Smooth muscle cell (in vitro differentiated cells): ENCODE results near the gene COL1A1. TPM values are rescaled to one million over a fixed set of nuclear protein-coding genes. Genes with fewer than 3 reads are reported as not detected.

Source experiments
- DNase-seq: peaks from one replicate; lab custom pipeline; 2025; ENCODE audit not compliant: unreplicated experiment; lab: John Stamatoyannopoulos, UW
- H2AFZ ChIP-seq: fragments of 200-600 bp; sonication (generic); 2 replicates; pipeline ENCODE4 v1.6.0; 2016; ENCODE audit warnings: antibody characterized with exemption, low read depth, mild to moderate bottlenecking
- H3F3A ChIP-seq: fragments of 200-600 bp; sonication (generic); 2 replicates; pipeline ENCODE4 v1.6.0; 2017; ENCODE audit warnings: antibody characterized with exemption, low read depth
- H3K27ac ChIP-seq: fragments of 200-600 bp; sonication (generic); 2 replicates; pipeline ENCODE4 v1.5.1; 2016; ENCODE audit warnings: low read depth, mild to moderate bottlenecking
- H3K27me3 ChIP-seq: fragments of 200-600 bp; sonication (generic); 2 replicates; pipeline ENCODE4 v1.6.1; 2016; ENCODE audit warnings: low read depth, mild to moderate bottlenecking
- H3K36me3 ChIP-seq: fragments of 200-600 bp; sonication (generic); 2 replicates; pipeline ENCODE4 v1.5.1; 2016; ENCODE audit warnings: low read depth
- H3K4me1 ChIP-seq: fragments of 200-600 bp; sonication (generic); 2 replicates; pipeline ENCODE4 v1.5.1; 2016; ENCODE audit warnings: low read depth
- H3K4me2 ChIP-seq: fragments of 200-600 bp; sonication (generic); 2 replicates; pipeline ENCODE4 v1.6.0; 2016; ENCODE audit warnings: mild to moderate bottlenecking
- H3K4me3 ChIP-seq: fragments of 200-600 bp; sonication (generic); 2 replicates; pipeline ENCODE4 v1.5.1; 2016; ENCODE audit warnings: mild to moderate bottlenecking
- H3K79me2 ChIP-seq: fragments of 200-600 bp; sonication (generic); 2 replicates; pipeline ENCODE4 v1.6.0; 2016; ENCODE audit warnings: low read depth, mild to moderate bottlenecking
- H3K9ac ChIP-seq: fragments of 200-600 bp; sonication (generic); 2 replicates; pipeline ENCODE4 v1.6.0; 2016; ENCODE audit warnings: low read depth
- H3K9me3 ChIP-seq: fragments of 200-600 bp; sonication (generic); replicated peaks from 2 replicates; pipeline ENCODE4 v1.5.1; 2016; ENCODE audit warnings: low read depth
- H4K20me1 ChIP-seq: fragments of 200-600 bp; sonication (generic); 2 replicates; pipeline ENCODE4 v1.6.0; 2016; ENCODE audit warnings: low read depth
- CTCF ChIP-seq: fragments of 200-600 bp; sonication (generic); IDR thresholded peaks from 2 replicates; pipeline ENCODE4 v1.5.1; 2017; ENCODE audit warnings: borderline replicate concordance, mild to moderate bottlenecking, antibody characterized with exemption; ENCODE audit not compliant: insufficient read depth, poor library complexity, severe bottlenecking
- WGBS: methylation state at CpG from one replicate; pipeline ENCODE4 v1.1.7; 2016; ENCODE audit warnings: low lambda C conversion rate; 5-methylcytosine and 5-hydroxymethylcytosine counted together
- polyA plus RNA-seq: library from polyadenylated mRNA; unstranded; fragments of >200 nt; fragmentation: Nextera tagmentation; extraction: Ambion mirVana; gene quantifications from 2 replicates; pipeline ENCODE4 v1.2.1, GENCODE V29; 2016
- total RNA-seq: library from RNA; depleted of rRNA; stranded (reverse); fragments of >200 nt; gene quantifications from 2 replicates; pipeline ENCODE4 v1.2.3, GENCODE V29; 2014

The COL1A1 gene
- total and polyA plus RNA-seq, 2 experiments from 2014 or later = 4,141 to 25,649 TPM

GRCh38 chr17:50209133-50209471, 7.7 kb upstream of the COL1A1 start:
- 58% methylated on average over 6 of the region's 6 CpGs for WGBS
- Histone ChIP-seq H3K79me2 (no peaks in the 10 kb centered on the region), H3K9ac (peak overlapping the region; percentile 72), H3K4me3 (no peak overlapping the region), H3K9me3 (no peaks in the 10 kb centered on the region), H4K20me1 (no peaks in the 10 kb centered on the region), H3K27ac (peak overlapping the region; percentile 99), H3F3A (peaks cover 25% of the 10 kb centered on the region), H3K27me3 (no peaks in the 10 kb centered on the region), H3K36me3 (no peaks in the 10 kb centered on the region), H3K4me2 (peak overlapping the region; percentile 50), H2AFZ (no peak overlapping the region), H3K4me1 (peaks cover 68% of the 10 kb centered on the region)
- no peak for DNase-seq
- TF ChIP-seq CTCF = no peak

- Histone ChIP-seq H3K4me2 (peak overlapping the region; percentile 50), H3K36me3 (no peaks in the 10 kb centered on the region), H3K9ac (peak overlapping the region; percentile 72), H3K4me3 (no peak overlapping the region), H3K4me1 (peaks cover 68% of the 10 kb centered on the region), H4K20me1 (no peaks in the 10 kb centered on the region), H3K79me2 (no peaks in the 10 kb centered on the region), H3F3A (peaks cover 26% of the 10 kb centered on the region), H2AFZ (no peak overlapping the region), H3K9me3 (no peaks in the 10 kb centered on the region), H3K27me3 (no peaks in the 10 kb centered on the region), H3K27ac (peak overlapping the region; percentile 99)
- no peak for DNase-seq
- 22% methylated on average over 3 of the region's 3 CpGs for WGBS
- TF ChIP-seq CTCF = no peak
Measured at GRCh38 chr17:50208611-50209061, 7.2 kb upstream of the COL1A1 start.

GRCh38 chr17:50207792-50208567, 6.5 kb upstream of the COL1A1 start:
- Histone ChIP-seq H3K4me2 (peak overlapping the region; percentile 99), H3K27me3 (no peaks in the 10 kb centered on the region), H2AFZ (no peak overlapping the region), H3K27ac (peak overlapping the region; percentile 99), H3K4me1 (peaks cover 65% of the 10 kb centered on the region), H3K9ac (peak overlapping the region; percentile 72), H3K36me3 (no peaks in the 10 kb centered on the region), H3F3A (peaks cover 30% of the 10 kb centered on the region), H3K9me3 (no peaks in the 10 kb centered on the region), H3K4me3 (no peak overlapping the region), H3K79me2 (peaks cover 6% of the 10 kb centered on the region), H4K20me1 (no peaks in the 10 kb centered on the region)
- TF ChIP-seq CTCF = no peak
- DNase-seq = no peak
- 83% methylated on average over 8 of the region's 8 CpGs for WGBS

- DNase-seq = no peak
- Histone ChIP-seq H3K9me3 (no peaks in the 10 kb centered on the region), H3K9ac (no peak overlapping the region), H3K4me2 (peak overlapping the region; percentile 99), H3K27ac (peak overlapping the region; percentile 99), H3F3A (peaks cover 31% of the 10 kb centered on the region), H4K20me1 (no peaks in the 10 kb centered on the region), H3K4me1 (peaks cover 60% of the 10 kb centered on the region), H3K36me3 (no peaks in the 10 kb centered on the region), H3K27me3 (no peaks in the 10 kb centered on the region), H3K4me3 (no peak overlapping the region), H3K79me2 (peaks cover 13% of the 10 kb centered on the region), H2AFZ (no peak overlapping the region)
- no peak for TF ChIP-seq CTCF
- 59% methylated on average over 3 of the region's 5 CpGs for WGBS
Measured at GRCh38 chr17:50207315-50207714, 5.9 kb upstream of the COL1A1 start.
